ENCODE data around the gene ANKMY1. TPM values are rescaled to one million over a fixed set of nuclear protein-coding genes. Genes with fewer than 3 reads are reported as not detected.

ANKMY1 gene
- total RNA-seq, 1 donor from 2014 or later: 20.6 TPM

GRCh38 chr2:240532031-240532775 is 25.6 kb downstream of the ANKMY1 start:
- DNase-seq (ENCODE audit: extremely low spot score in 2 of 2): no peak
- Histone ChIP-seq H3K27ac (no peak overlapping the region), H3K36me3 (peaks cover 0 to 7% of the 10 kb centered on the region in 2 donors), H3K9me3 (no peaks in the 10 kb centered on the region), H3K4me3 (no peak overlapping the region), H3K27me3 (no peaks in the 10 kb centered on the region), H3K4me1 (no peaks in the 10 kb centered on the region)
- no peak for TF ChIP-seq CTCF (IDR thresholded peaks at IDR 0.05)
- intact Hi-C loops (cut with DNase I): no loop called here

- peaks cover 0 to 7% of the 10 kb centered on the region in 2 donors for H3K36me3 ChIP-seq
- H3K4me3 ChIP-seq: no peak overlapping the region
- no peak for DNase-seq (ENCODE audit: extremely low spot score in 2 of 2)
- H3K27ac ChIP-seq: no peak overlapping the region
- TF ChIP-seq POLR2AphosphoS5 (IDR thresholded peaks at IDR 0.05; ENCODE audit: insufficient read depth in 1 of 2, low read depth in 1 of 2) (no peak), CTCF (IDR thresholded peaks at IDR 0.05) (no peak)
- H3K27me3 ChIP-seq: no peaks in the 10 kb centered on the region
- intact Hi-C loops (cut with DNase I): no loop called here
- no peaks in the 10 kb centered on the region for H3K4me1 ChIP-seq
- H3K9me3 ChIP-seq: no peaks in the 10 kb centered on the region
These were observed 26.8 kb downstream of the ANKMY1 start for GRCh38 chr2:240531038-240531437.

GRCh38 chr2:240530181-240530580 is 27.6 kb downstream of the ANKMY1 start:
- no peak overlapping the region for H3K4me3 ChIP-seq
- no peaks in the 10 kb centered on the region for H3K27me3 ChIP-seq
- H3K9me3 ChIP-seq: no peaks in the 10 kb centered on the region
- TF ChIP-seq CTCF (IDR thresholded peaks at IDR 0.05): no peak
- TF ChIP-seq POLR2A (IDR thresholded peaks at IDR 0.05): no peak
- TF ChIP-seq POLR2AphosphoS5 (IDR thresholded peaks at IDR 0.05; ENCODE audit: insufficient read depth in 1 of 2, low read depth in 1 of 2): no peak
- H3K36me3 ChIP-seq: peaks cover 0 to 11% of the 10 kb centered on the region in 2 donors
- H3K27ac ChIP-seq: no peak overlapping the region
- intact Hi-C loops (cut with DNase I): no loop called here
- no peaks in the 10 kb centered on the region for H3K4me1 ChIP-seq
- DNase-seq (ENCODE audit: extremely low spot score in 2 of 2): peak; percentile 56 to 79

GRCh38 chr2:240529344-240529999 is 28.3 kb downstream of the ANKMY1 start:
- Histone ChIP-seq H3K4me3 (no peak overlapping the region), H3K27ac (no peak overlapping the region), H3K4me1 (no peaks in the 10 kb centered on the region), H3K27me3 (no peaks in the 10 kb centered on the region), H3K36me3 (peaks cover 0 to 12% of the 10 kb centered on the region in 2 donors), H3K9me3 (no peaks in the 10 kb centered on the region)
- peak; percentile 42 to 85 for DNase-seq (ENCODE audit: extremely low spot score in 2 of 2)
- TF ChIP-seq CTCF (IDR thresholded peaks at IDR 0.05) (no peak), POLR2AphosphoS5 (IDR thresholded peaks at IDR 0.05; ENCODE audit: insufficient read depth in 1 of 2, low read depth in 1 of 2) (no peak), POLR2A (IDR thresholded peaks at IDR 0.05) (no peak)
- intact Hi-C loops (cut with DNase I): no loop called here

GRCh38 chr2:240528406-240529040 is 29.3 kb downstream of the ANKMY1 start:
- H3K9me3 ChIP-seq: no peaks in the 10 kb centered on the region
- no peak overlapping the region for H3K4me3 ChIP-seq
- no peaks in the 10 kb centered on the region for H3K4me1 ChIP-seq
- intact Hi-C loops (cut with DNase I): no loop called here
- H3K27ac ChIP-seq: no peak overlapping the region
- no peaks in the 10 kb centered on the region for H3K27me3 ChIP-seq
- peaks cover 0 to 17% of the 10 kb centered on the region in 2 donors for H3K36me3 ChIP-seq
- TF ChIP-seq POLR2AphosphoS5 (IDR thresholded peaks at IDR 0.05; ENCODE audit: insufficient read depth in 1 of 2, low read depth in 1 of 2) (no peak), CTCF (IDR thresholded peaks at IDR 0.05) (no peak), POLR2A (IDR thresholded peaks at IDR 0.05) (no peak)
- peak; percentile 75 to 91 for DNase-seq (ENCODE audit: extremely low spot score in 2 of 2)

Data from vagina (tissue), 2 donors.